Endothelial cell of hepatic sinusoid (primary cell): ENCODE results near the gene MYO19.
"Not testable (repeated sequence)": the region's sequence is repeated elsewhere in the genome, so short reads cannot be mapped to it uniquely, and the experiment has no call there.

Experiments
- in situ Hi-C: cut with HindIII; loops from 2 replicates; pipeline ENCODE4 v1.10.0; 2017; ENCODE audit warnings: low sequenced_read_pairs

MYO19 gene

GRCh38 chr17:36474571-36474970 lies 60.1 kb downstream of the MYO19 start:
- in situ Hi-C loops, result no loop called here

- in situ Hi-C loops, result no loop called here
Observed at GRCh38 chr17:36470499-36470898, 64.2 kb downstream of the MYO19 start.

GRCh38 chr17:36469733-36470132 lies 64.9 kb downstream of the MYO19 start:
- in situ Hi-C loops, result no loop called here

GRCh38 chr17:36468903-36469635 lies 65.6 kb downstream of the MYO19 start:
- in situ Hi-C loops, result no loop called here

- in situ Hi-C loops, result no loop called here
Observed at GRCh38 chr17:36464765-36465088, 69.9 kb downstream of the MYO19 start.

- in situ Hi-C loops, result no loop called here
Observed at GRCh38 chr17:36463916-36464764, 70.5 kb downstream of the MYO19 start.

GRCh38 chr17:36461330-36462110 lies 73.1 kb downstream of the MYO19 start:
- in situ Hi-C loops, result no loop called here

- in situ Hi-C loops, result no loop called here
Observed at GRCh38 chr17:36460265-36460937, 74.3 kb downstream of the MYO19 start.

- in situ Hi-C loops, result no loop called here
Observed at GRCh38 chr17:36459601-36460000, 75.1 kb downstream of the MYO19 start.

GRCh38 chr17:36459045-36459444 lies 75.6 kb downstream of the MYO19 start:
- in situ Hi-C loops, result no loop called here

GRCh38 chr17:36457701-36458100 lies 77.0 kb downstream of the MYO19 start:
- in situ Hi-C loops, result not testable (repeated sequence)

GRCh38 chr17:36452888-36453287 lies 81.8 kb downstream of the MYO19 start:
- in situ Hi-C loops, result not testable (repeated sequence)

- in situ Hi-C loops, result not testable (repeated sequence)
Observed at GRCh38 chr17:36449997-36450396, 84.7 kb downstream of the MYO19 start.
